Measurements from ENCODE around the gene SCAMP2. TPM values are rescaled to one million over a fixed set of nuclear protein-coding genes. Genes with fewer than 3 reads are reported as not detected.

The SCAMP2 gene
- total and polyA plus RNA-seq, 4 donors: 21.7 to 42.5 (median 29.1) TPM

- no peak for DNase-seq (ENCODE audit: low spot score)
- Histone ChIP-seq H3K27ac (ENCODE audit: low read depth in 1 of 2, low read length in 2 of 2) (no peak overlapping the region), H3K4me1 (ENCODE audit: control insufficient read depth in 4 of 4, insufficient read depth in 4 of 4, low read length in 3 of 4) (peaks cover 0 to 16% (median 8%) of the 10 kb centered on the region in 4 donors), H3K4me3 (ENCODE audit: low read depth in 1 of 3, low read length in 3 of 3) (no peak overlapping the region), H3K36me3 (ENCODE audit: control insufficient read depth in 4 of 4, insufficient read depth in 3 of 4, low read depth in 1 of 4, low read length in 3 of 4) (peaks cover 2 to 15% (median 8%) of the 10 kb centered on the region in 4 donors), H3K27me3 (ENCODE audit: control insufficient read depth in 4 of 4, insufficient read depth in 4 of 4, low read length in 3 of 4) (no peaks in the 10 kb centered on the region), H3K9ac (ENCODE audit: low read depth in 1 of 2, low read length in 2 of 2) (no peak overlapping the region), H3K9me3 (ENCODE audit: control insufficient read depth in 4 of 4, low read length in 3 of 4) (no peaks in the 10 kb centered on the region)
- 92% methylated on average over 11 of the region's 11 CpGs for WGBS
- no peak for TF ChIP-seq RXRA (IDR thresholded peaks at IDR 0.05)
- TF ChIP-seq, protein P1, sequence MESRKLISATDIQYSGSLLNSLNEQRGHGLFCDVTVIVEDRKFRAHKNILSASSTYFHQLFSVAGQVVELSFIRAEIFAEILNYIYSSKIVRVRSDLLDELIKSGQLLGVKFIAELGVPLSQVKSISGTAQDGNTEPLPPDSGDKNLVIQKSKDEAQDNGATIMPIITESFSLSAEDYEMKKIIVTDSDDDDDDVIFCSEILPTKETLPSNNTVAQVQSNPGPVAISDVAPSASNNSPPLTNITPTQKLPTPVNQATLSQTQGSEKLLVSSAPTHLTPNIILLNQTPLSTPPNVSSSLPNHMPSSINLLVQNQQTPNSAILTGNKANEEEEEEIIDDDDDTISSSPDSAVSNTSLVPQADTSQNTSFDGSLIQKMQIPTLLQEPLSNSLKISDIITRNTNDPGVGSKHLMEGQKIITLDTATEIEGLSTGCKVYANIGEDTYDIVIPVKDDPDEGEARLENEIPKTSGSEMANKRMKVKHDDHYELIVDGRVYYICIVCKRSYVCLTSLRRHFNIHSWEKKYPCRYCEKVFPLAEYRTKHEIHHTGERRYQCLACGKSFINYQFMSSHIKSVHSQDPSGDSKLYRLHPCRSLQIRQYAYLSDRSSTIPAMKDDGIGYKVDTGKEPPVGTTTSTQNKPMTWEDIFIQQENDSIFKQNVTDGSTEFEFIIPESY (IDR thresholded peaks at IDR 0.05): no peak
Measured at GRCh38 chr15:74838746-74839525, 34.2 kb downstream of the SCAMP2 start.

DNA sequence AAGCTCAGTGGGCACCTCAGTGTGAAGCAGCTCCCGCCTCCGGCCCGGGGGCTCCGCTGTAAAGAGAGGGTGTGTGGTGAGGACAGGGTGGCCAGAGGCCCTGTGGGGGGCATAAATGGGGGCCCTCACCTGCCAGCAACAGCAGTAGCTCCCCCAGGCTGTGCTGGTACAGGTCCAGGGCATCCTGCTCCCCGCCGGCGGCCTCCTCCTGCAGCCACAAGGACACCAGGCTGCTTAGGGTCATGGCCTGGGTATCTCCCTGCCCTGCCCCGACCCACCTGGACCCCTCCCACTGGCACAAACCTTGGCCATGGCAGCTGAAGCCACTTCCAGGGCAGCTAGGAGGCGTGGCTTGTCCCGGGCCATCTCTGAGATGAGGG is 35.0 kb downstream of the SCAMP2 start:
- DNase-seq (ENCODE audit: low spot score): no peak
- Histone ChIP-seq H3K9me3 (ENCODE audit: control insufficient read depth in 4 of 4, low read length in 3 of 4) (no peaks in the 10 kb centered on the region), H3K9ac (ENCODE audit: low read depth in 1 of 2, low read length in 2 of 2) (no peak overlapping the region), H3K27me3 (ENCODE audit: control insufficient read depth in 4 of 4, insufficient read depth in 4 of 4, low read length in 3 of 4) (no peaks in the 10 kb centered on the region), H3K4me1 (ENCODE audit: control insufficient read depth in 4 of 4, insufficient read depth in 4 of 4, low read length in 3 of 4) (peaks cover 0 to 11% (median 3%) of the 10 kb centered on the region in 4 donors), H3K4me3 (ENCODE audit: low read depth in 1 of 3, low read length in 3 of 3) (no peak overlapping the region), H3K36me3 (ENCODE audit: control insufficient read depth in 4 of 4, insufficient read depth in 3 of 4, low read depth in 1 of 4, low read length in 3 of 4) (peaks cover 2 to 15% (median 8%) of the 10 kb centered on the region in 4 donors), H3K27ac (ENCODE audit: low read depth in 1 of 2, low read length in 2 of 2) (no peak overlapping the region)
- TF ChIP-seq HNF4G (IDR thresholded peaks at IDR 0.05): no peak
- WGBS: 97% methylated on average over 10 of the region's 10 CpGs

GRCh38 chr15:74837482-74838136 is 35.6 kb downstream of the SCAMP2 start:
- Histone ChIP-seq H3K4me1 (ENCODE audit: control insufficient read depth in 4 of 4, insufficient read depth in 4 of 4, low read length in 3 of 4) (peaks cover 0 to 9% (median 3%) of the 10 kb centered on the region in 4 donors), H3K27me3 (ENCODE audit: control insufficient read depth in 4 of 4, insufficient read depth in 4 of 4, low read length in 3 of 4) (no peaks in the 10 kb centered on the region), H3K9me3 (ENCODE audit: control insufficient read depth in 4 of 4, low read length in 3 of 4) (no peaks in the 10 kb centered on the region), H3K9ac (ENCODE audit: low read depth in 1 of 2, low read length in 2 of 2) (no peak overlapping the region), H3K27ac (ENCODE audit: low read depth in 1 of 2, low read length in 2 of 2) (no peak overlapping the region), H3K4me3 (ENCODE audit: low read depth in 1 of 3, low read length in 3 of 3) (no peak overlapping the region), H3K36me3 (ENCODE audit: control insufficient read depth in 4 of 4, insufficient read depth in 3 of 4, low read depth in 1 of 4, low read length in 3 of 4) (peaks cover 2 to 15% (median 8%) of the 10 kb centered on the region in 4 donors)
- TF ChIP-seq HNF4G (IDR thresholded peaks at IDR 0.05): no peak
- TF ChIP-seq FOXA2 (IDR thresholded peaks at IDR 0.05): no peak
- no peak for TF ChIP-seq ATF3 (IDR thresholded peaks at IDR 0.05)
- TF ChIP-seq FOXA1 (IDR thresholded peaks at IDR 0.05): no peak
- TF ChIP-seq, protein P2, sequence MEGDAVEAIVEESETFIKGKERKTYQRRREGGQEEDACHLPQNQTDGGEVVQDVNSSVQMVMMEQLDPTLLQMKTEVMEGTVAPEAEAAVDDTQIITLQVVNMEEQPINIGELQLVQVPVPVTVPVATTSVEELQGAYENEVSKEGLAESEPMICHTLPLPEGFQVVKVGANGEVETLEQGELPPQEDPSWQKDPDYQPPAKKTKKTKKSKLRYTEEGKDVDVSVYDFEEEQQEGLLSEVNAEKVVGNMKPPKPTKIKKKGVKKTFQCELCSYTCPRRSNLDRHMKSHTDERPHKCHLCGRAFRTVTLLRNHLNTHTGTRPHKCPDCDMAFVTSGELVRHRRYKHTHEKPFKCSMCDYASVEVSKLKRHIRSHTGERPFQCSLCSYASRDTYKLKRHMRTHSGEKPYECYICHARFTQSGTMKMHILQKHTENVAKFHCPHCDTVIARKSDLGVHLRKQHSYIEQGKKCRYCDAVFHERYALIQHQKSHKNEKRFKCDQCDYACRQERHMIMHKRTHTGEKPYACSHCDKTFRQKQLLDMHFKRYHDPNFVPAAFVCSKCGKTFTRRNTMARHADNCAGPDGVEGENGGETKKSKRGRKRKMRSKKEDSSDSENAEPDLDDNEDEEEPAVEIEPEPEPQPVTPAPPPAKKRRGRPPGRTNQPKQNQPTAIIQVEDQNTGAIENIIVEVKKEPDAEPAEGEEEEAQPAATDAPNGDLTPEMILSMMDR (IDR thresholded peaks at IDR 0.05; ENCODE audit: low read depth, low read length, missing input control): no peak
- no peak for TF ChIP-seq YY1 (IDR thresholded peaks at IDR 0.05)
- TF ChIP-seq SP1 (IDR thresholded peaks at IDR 0.05): no peak
- TF ChIP-seq, protein P1 (IDR thresholded peaks at IDR 0.05): no peak
- no peak for TF ChIP-seq HNF4A (conservative IDR thresholded peaks at IDR 0.05)
- TF ChIP-seq, protein P3, sequence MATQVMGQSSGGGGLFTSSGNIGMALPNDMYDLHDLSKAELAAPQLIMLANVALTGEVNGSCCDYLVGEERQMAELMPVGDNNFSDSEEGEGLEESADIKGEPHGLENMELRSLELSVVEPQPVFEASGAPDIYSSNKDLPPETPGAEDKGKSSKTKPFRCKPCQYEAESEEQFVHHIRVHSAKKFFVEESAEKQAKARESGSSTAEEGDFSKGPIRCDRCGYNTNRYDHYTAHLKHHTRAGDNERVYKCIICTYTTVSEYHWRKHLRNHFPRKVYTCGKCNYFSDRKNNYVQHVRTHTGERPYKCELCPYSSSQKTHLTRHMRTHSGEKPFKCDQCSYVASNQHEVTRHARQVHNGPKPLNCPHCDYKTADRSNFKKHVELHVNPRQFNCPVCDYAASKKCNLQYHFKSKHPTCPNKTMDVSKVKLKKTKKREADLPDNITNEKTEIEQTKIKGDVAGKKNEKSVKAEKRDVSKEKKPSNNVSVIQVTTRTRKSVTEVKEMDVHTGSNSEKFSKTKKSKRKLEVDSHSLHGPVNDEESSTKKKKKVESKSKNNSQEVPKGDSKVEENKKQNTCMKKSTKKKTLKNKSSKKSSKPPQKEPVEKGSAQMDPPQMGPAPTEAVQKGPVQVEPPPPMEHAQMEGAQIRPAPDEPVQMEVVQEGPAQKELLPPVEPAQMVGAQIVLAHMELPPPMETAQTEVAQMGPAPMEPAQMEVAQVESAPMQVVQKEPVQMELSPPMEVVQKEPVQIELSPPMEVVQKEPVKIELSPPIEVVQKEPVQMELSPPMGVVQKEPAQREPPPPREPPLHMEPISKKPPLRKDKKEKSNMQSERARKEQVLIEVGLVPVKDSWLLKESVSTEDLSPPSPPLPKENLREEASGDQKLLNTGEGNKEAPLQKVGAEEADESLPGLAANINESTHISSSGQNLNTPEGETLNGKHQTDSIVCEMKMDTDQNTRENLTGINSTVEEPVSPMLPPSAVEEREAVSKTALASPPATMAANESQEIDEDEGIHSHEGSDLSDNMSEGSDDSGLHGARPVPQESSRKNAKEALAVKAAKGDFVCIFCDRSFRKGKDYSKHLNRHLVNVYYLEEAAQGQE (IDR thresholded peaks at IDR 0.05): no peak
- WGBS: 91% methylated on average over 15 of the region's 15 CpGs
- DNase-seq (ENCODE audit: low spot score): no peak

Data from liver (tissue), 9 donors.